ENCODE data around the gene FAM50B. TPM values are rescaled to one million over a fixed set of nuclear protein-coding genes. Genes with fewer than 3 reads are reported as not detected.

The FAM50B gene
- total RNA-seq, 1 experiment from 2014 or later, result 14.3 TPM

GRCh38 chr6:3801960-3802359 lies 47.2 kb upstream of the FAM50B start:
- peaks cover 26% of the 10 kb centered on the region; the same call in 1 of the 2 replicates for H3F3A ChIP-seq (ENCODE audit: insufficient read depth, low read depth)
- peaks cover 27% of the 10 kb centered on the region for H3K4me1 ChIP-seq (replicated peaks; ENCODE audit: insufficient read depth)
- CTCF ChIA-PET, result no interaction called here
- DNase-seq, result no peak
- H3K9me3 ChIP-seq (ENCODE audit: insufficient read depth, low read depth), result no peaks in the 10 kb centered on the region
- no peaks in the 10 kb centered on the region for H3K79me2 ChIP-seq (ENCODE audit: low read depth)
- no peaks in the 10 kb centered on the region for H3K36me3 ChIP-seq (ENCODE audit: low read depth)
- intact Hi-C loops (cut with micrococcal nuclease; ENCODE audit: unreplicated experiment), result no loop called here
- no peaks in the 10 kb centered on the region for H3K9me2 ChIP-seq (ENCODE audit: insufficient read depth)
- POLR2A ChIA-PET (ENCODE audit: unreplicated experiment), result no interaction called here
- no peaks in the 10 kb centered on the region for H3K27me3 ChIP-seq (ENCODE audit: insufficient read depth, low read depth)
- TF ChIP-seq CTCF (conservative IDR thresholded peaks at IDR 0.05) (no peak), EZH2 (IDR thresholded peaks at IDR 0.05; ENCODE audit: low read depth) (no peak)
- no TSS peak for BruUV-seq (replicated peaks)
- H4K20me1 ChIP-seq (ENCODE audit: insufficient read depth), result no peaks in the 10 kb centered on the region
- no peak overlapping the region for H3K4me3 ChIP-seq
- H3K27ac ChIP-seq, result no peak overlapping the region
- no peak overlapping the region for H2AFZ ChIP-seq
- no peak overlapping the region for H3K4me2 ChIP-seq

- TSS peak; percentile 31 for BruUV-seq (replicated peaks)
These were observed 45.3 kb upstream of the FAM50B start for GRCh38 chr6:3803627-3804468.

GRCh38 chr6:3804964-3805363 lies 44.2 kb upstream of the FAM50B start:
- BruUV-seq (replicated peaks), result no TSS peak
- Histone ChIP-seq H3K27ac (no peak overlapping the region), H3K9me3 (ENCODE audit: insufficient read depth, low read depth) (no peaks in the 10 kb centered on the region), H3K79me2 (ENCODE audit: low read depth) (no peaks in the 10 kb centered on the region), H2AFZ (no peak overlapping the region), H3F3A (ENCODE audit: insufficient read depth, low read depth) (peaks cover 25% of the 10 kb centered on the region; the same call in 1 of the 2 replicates), H4K20me1 (ENCODE audit: insufficient read depth) (no peaks in the 10 kb centered on the region), H3K4me2 (no peak overlapping the region), H3K27me3 (ENCODE audit: insufficient read depth, low read depth) (no peaks in the 10 kb centered on the region), H3K4me1 (replicated peaks; ENCODE audit: insufficient read depth) (peaks cover 29% of the 10 kb centered on the region), H3K4me3 (no peak overlapping the region), H3K36me3 (ENCODE audit: low read depth) (no peaks in the 10 kb centered on the region), H3K9me2 (ENCODE audit: insufficient read depth) (no peaks in the 10 kb centered on the region)
- POLR2A ChIA-PET (ENCODE audit: unreplicated experiment), result no interaction called here
- intact Hi-C loops (cut with micrococcal nuclease; ENCODE audit: unreplicated experiment), result no loop called here
- CTCF ChIA-PET, result no interaction called here
- no peak for DNase-seq
- no peak for TF ChIP-seq EZH2 (IDR thresholded peaks at IDR 0.05; ENCODE audit: low read depth)
- no peak for TF ChIP-seq CTCF (conservative IDR thresholded peaks at IDR 0.05)

More at GRCh38 chr6:3803627-3804468, 45.3 kb upstream of the FAM50B start:
- Histone ChIP-seq H3K4me1 (replicated peaks; ENCODE audit: insufficient read depth) (peaks cover 22% of the 10 kb centered on the region), H3K4me2 (peak overlapping the region; percentile 45; the same call in 1 of the 2 replicates), H3K4me3 (no peak overlapping the region), H3K9me3 (ENCODE audit: insufficient read depth, low read depth) (no peaks in the 10 kb centered on the region), H3K9me2 (ENCODE audit: insufficient read depth) (no peaks in the 10 kb centered on the region), H3K36me3 (ENCODE audit: low read depth) (no peaks in the 10 kb centered on the region), H2AFZ (no peak overlapping the region), H4K20me1 (ENCODE audit: insufficient read depth) (no peaks in the 10 kb centered on the region), H3K79me2 (ENCODE audit: low read depth) (no peaks in the 10 kb centered on the region), H3F3A (ENCODE audit: insufficient read depth, low read depth) (peaks cover 25% of the 10 kb centered on the region; the same call in 1 of the 2 replicates), H3K27me3 (ENCODE audit: insufficient read depth, low read depth) (no peaks in the 10 kb centered on the region), H3K27ac (peak overlapping the region; percentile 70)
- POLR2A ChIA-PET (ENCODE audit: unreplicated experiment), result interaction anchor here (0.6 to 0.8 kb wide), 3 partner anchors 10 to 1103 kb away, joined by 3 to 5 read pairs (median 4); no protein-coding TSS in a partner anchor
- intact Hi-C loops (cut with micrococcal nuclease; ENCODE audit: unreplicated experiment), result no loop called here
- DNase-seq, result peak; percentile 28 to 71
- CTCF ChIA-PET, result interaction anchor here (0.6 kb wide), 1 partner anchor 45 kb away, joined by 3 read pairs; no protein-coding TSS in a partner anchor
- TF ChIP-seq EZH2 (IDR thresholded peaks at IDR 0.05; ENCODE audit: low read depth) (no peak), CTCF (conservative IDR thresholded peaks at IDR 0.05) (no peak)

Measured in PC-9 (cell line).